ENCODE data around the gene CD47. TPM values are rescaled to one million over a fixed set of nuclear protein-coding genes. Genes with fewer than 3 reads are reported as not detected.

The CD47 gene
- total RNA-seq, 1 experiment from 2014 or later, result 15.5 TPM

GRCh38 chr3:108014943-108015342, 75.9 kb downstream of the CD47 start:
- H3K27me3 ChIP-seq (replicated peaks; ENCODE audit: control insufficient read depth, insufficient read depth, low read length), result no peaks in the 10 kb centered on the region
- H3K4me1 Mint-ChIP-seq (ENCODE audit: low read depth, unreplicated experiment), result peaks cover 10% of the 10 kb centered on the region
- intact Hi-C loops (cut with micrococcal nuclease; ENCODE audit: unreplicated experiment), result no loop called here
- BruUV-seq (replicated peaks), result no TSS peak
- ChIA-PET CTCF (interaction anchor here (0.6 kb wide), 1 partner anchor 104 kb away, joined by 3 read pairs; no protein-coding TSS in a partner anchor), POLR2A (no interaction called here)
- TF ChIP-seq CTCF (IDR thresholded peaks at IDR 0.05; ENCODE audit: insufficient read depth in 1 of 2, low read depth in 1 of 2, low read length in 1 of 2, severe bottlenecking in 1 of 2, unreplicated experiment in 1 of 2), result no peak
- H3K36me3 Mint-ChIP-seq (ENCODE audit: insufficient read depth, unreplicated experiment), result no peaks in the 10 kb centered on the region
- H3K4me3 Mint-ChIP-seq (ENCODE audit: unreplicated experiment), result no peak overlapping the region
- no peak overlapping the region for H3K27ac Mint-ChIP-seq (ENCODE audit: unreplicated experiment)
- no peaks in the 10 kb centered on the region for H3K9me3 Mint-ChIP-seq (ENCODE audit: unreplicated experiment)
- peaks cover 7% of the 10 kb centered on the region for H3K27me3 Mint-ChIP-seq (ENCODE audit: insufficient read depth, unreplicated experiment)
- H3K36me3 ChIP-seq (ENCODE audit: control insufficient read depth, insufficient read depth, low read length), result no peaks in the 10 kb centered on the region
- no peaks in the 10 kb centered on the region for H3K4me1 ChIP-seq
- no peak for DNase-seq
- H3K4me3 ChIP-seq (ENCODE audit: low read depth, low read length), result no peak overlapping the region
- no peaks in the 10 kb centered on the region for H3K9me3 ChIP-seq

GRCh38 chr3:108013141-108014055, 77.4 kb downstream of the CD47 start:
- Mint-ChIP-seq H3K4me1 (ENCODE audit: low read depth, unreplicated experiment) (peaks cover 5% of the 10 kb centered on the region), H3K27me3 (ENCODE audit: insufficient read depth, unreplicated experiment) (peaks cover 7% of the 10 kb centered on the region), H3K27ac (ENCODE audit: unreplicated experiment) (no peak overlapping the region), H3K9me3 (ENCODE audit: unreplicated experiment) (no peaks in the 10 kb centered on the region), H3K36me3 (ENCODE audit: insufficient read depth, unreplicated experiment) (no peaks in the 10 kb centered on the region), H3K4me3 (ENCODE audit: unreplicated experiment) (no peak overlapping the region)
- Histone ChIP-seq H3K4me1 (no peaks in the 10 kb centered on the region), H3K27me3 (replicated peaks; ENCODE audit: control insufficient read depth, insufficient read depth, low read length) (no peaks in the 10 kb centered on the region), H3K36me3 (ENCODE audit: control insufficient read depth, insufficient read depth, low read length) (no peaks in the 10 kb centered on the region), H3K4me3 (ENCODE audit: low read depth, low read length) (no peak overlapping the region), H3K9me3 (no peaks in the 10 kb centered on the region)
- TF ChIP-seq CTCF (IDR thresholded peaks at IDR 0.05; ENCODE audit: insufficient read depth in 1 of 2, low read depth in 1 of 2, low read length in 1 of 2, severe bottlenecking in 1 of 2, unreplicated experiment in 1 of 2), result no peak
- POLR2A ChIA-PET, result no interaction called here
- intact Hi-C loops (cut with micrococcal nuclease; ENCODE audit: unreplicated experiment), result no loop called here
- CTCF ChIA-PET, result no interaction called here
- no peak for DNase-seq
- BruUV-seq (replicated peaks), result no TSS peak

GRCh38 chr3:108012304-108012703, 78.5 kb downstream of the CD47 start:
- Histone ChIP-seq H3K4me1 (no peaks in the 10 kb centered on the region), H3K36me3 (ENCODE audit: control insufficient read depth, insufficient read depth, low read length) (no peaks in the 10 kb centered on the region), H3K4me3 (ENCODE audit: low read depth, low read length) (no peak overlapping the region), H3K27me3 (replicated peaks; ENCODE audit: control insufficient read depth, insufficient read depth, low read length) (no peaks in the 10 kb centered on the region), H3K9me3 (no peaks in the 10 kb centered on the region)
- H3K27me3 Mint-ChIP-seq (ENCODE audit: insufficient read depth, unreplicated experiment), result peaks cover 7% of the 10 kb centered on the region
- no peak for DNase-seq
- H3K27ac Mint-ChIP-seq (ENCODE audit: unreplicated experiment), result no peak overlapping the region
- no peak overlapping the region for H3K4me3 Mint-ChIP-seq (ENCODE audit: unreplicated experiment)
- no peak for TF ChIP-seq CTCF (IDR thresholded peaks at IDR 0.05; ENCODE audit: insufficient read depth in 1 of 2, low read depth in 1 of 2, low read length in 1 of 2, severe bottlenecking in 1 of 2, unreplicated experiment in 1 of 2)
- no peaks in the 10 kb centered on the region for H3K36me3 Mint-ChIP-seq (ENCODE audit: insufficient read depth, unreplicated experiment)
- H3K9me3 Mint-ChIP-seq (ENCODE audit: unreplicated experiment), result no peaks in the 10 kb centered on the region
- POLR2A ChIA-PET, result no interaction called here
- H3K4me1 Mint-ChIP-seq (ENCODE audit: low read depth, unreplicated experiment), result no peaks in the 10 kb centered on the region
- intact Hi-C loops (cut with micrococcal nuclease; ENCODE audit: unreplicated experiment), result no loop called here
- CTCF ChIA-PET, result no interaction called here
- no TSS peak for BruUV-seq (replicated peaks)

Measured in Caco-2 (cell line).